ENCODE results near the gene GAL3ST3.

DNA sequence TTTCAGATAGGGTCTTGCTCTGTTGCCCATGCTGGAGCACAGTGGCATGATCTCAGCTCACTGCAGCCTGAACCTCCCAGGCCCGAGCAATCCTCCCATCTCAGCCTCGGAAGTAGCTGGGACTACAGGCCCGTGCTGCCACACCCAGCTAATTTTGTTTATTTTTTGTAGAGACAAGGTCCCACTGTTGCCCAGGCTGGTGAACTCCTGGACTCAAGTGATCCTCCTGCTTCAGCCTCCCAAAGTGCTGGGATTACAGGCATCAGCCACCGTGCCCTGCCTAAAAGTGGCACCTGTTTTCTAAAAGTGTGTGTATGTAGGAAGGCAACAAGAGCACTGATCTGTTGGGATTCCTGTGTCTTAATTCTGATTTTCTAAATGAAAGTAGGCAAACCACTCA lies 41.3 kb upstream of the GAL3ST3 start:
- TF ChIP-seq, protein P1, sequence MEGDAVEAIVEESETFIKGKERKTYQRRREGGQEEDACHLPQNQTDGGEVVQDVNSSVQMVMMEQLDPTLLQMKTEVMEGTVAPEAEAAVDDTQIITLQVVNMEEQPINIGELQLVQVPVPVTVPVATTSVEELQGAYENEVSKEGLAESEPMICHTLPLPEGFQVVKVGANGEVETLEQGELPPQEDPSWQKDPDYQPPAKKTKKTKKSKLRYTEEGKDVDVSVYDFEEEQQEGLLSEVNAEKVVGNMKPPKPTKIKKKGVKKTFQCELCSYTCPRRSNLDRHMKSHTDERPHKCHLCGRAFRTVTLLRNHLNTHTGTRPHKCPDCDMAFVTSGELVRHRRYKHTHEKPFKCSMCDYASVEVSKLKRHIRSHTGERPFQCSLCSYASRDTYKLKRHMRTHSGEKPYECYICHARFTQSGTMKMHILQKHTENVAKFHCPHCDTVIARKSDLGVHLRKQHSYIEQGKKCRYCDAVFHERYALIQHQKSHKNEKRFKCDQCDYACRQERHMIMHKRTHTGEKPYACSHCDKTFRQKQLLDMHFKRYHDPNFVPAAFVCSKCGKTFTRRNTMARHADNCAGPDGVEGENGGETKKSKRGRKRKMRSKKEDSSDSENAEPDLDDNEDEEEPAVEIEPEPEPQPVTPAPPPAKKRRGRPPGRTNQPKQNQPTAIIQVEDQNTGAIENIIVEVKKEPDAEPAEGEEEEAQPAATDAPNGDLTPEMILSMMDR (IDR thresholded peaks at IDR 0.05; ENCODE audit: low read depth, low read length, poor library complexity, severe bottlenecking), result no peak
- TF ChIP-seq EZH2phosphoT487 (IDR thresholded peaks at IDR 0.05; ENCODE audit: borderline replicate concordance, low read length), result no peak
